HG03342 (cell line): ENCODE data around the gene UBE2G2.

ENCODE experiments used
- ATAC-seq: cut with Tn5 transposase; IDR thresholded peaks from one replicate; pipeline ENCODE4 v1.9.1; 2021; ENCODE audit warnings: mild to moderate bottlenecking, moderate library complexity; ENCODE audit not compliant: unreplicated experiment

UBE2G2 gene

DNA sequence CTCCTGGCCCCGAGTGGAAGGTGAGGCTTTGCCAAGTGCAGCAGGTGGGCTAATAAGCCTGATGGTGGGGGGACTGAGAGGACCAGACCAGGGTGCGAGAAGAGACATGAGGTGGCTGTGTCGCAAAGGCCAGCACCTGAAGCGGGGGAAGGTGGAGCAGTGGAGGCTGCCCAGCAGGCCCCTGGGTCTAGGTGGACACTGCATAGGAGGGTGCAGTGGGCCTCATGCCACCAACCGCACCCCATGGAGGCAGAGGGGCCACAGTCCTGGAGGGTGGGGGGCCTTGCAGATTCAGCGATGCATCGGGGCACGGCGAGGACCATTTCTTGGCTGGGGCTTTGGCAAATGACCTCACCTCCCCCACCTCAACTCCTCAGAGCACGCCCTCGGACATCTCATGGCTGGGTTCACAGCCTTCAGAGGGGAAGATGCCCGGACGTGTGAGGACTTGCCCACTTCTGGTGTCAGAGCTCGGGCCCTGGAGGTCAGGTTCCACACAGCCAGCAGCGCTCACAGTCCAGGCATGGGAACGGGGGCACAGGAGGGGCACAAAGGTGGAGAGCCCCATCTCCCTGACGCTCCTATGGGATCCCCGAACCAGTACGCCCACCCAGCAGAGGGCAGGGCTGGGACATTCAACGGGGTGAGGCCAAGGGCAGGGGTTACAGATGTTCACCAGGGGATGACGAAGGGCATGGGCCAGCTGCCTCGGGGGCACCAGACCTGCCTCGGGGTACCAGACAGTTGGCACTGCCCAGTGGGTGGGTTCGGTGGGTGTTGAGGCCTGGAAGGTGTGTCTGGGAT is 35.4 kb downstream of the UBE2G2 start:
- ATAC-seq: no peak

GRCh38 chr21:44765231-44766013 is 36.2 kb downstream of the UBE2G2 start:
- no peak for ATAC-seq

DNA sequence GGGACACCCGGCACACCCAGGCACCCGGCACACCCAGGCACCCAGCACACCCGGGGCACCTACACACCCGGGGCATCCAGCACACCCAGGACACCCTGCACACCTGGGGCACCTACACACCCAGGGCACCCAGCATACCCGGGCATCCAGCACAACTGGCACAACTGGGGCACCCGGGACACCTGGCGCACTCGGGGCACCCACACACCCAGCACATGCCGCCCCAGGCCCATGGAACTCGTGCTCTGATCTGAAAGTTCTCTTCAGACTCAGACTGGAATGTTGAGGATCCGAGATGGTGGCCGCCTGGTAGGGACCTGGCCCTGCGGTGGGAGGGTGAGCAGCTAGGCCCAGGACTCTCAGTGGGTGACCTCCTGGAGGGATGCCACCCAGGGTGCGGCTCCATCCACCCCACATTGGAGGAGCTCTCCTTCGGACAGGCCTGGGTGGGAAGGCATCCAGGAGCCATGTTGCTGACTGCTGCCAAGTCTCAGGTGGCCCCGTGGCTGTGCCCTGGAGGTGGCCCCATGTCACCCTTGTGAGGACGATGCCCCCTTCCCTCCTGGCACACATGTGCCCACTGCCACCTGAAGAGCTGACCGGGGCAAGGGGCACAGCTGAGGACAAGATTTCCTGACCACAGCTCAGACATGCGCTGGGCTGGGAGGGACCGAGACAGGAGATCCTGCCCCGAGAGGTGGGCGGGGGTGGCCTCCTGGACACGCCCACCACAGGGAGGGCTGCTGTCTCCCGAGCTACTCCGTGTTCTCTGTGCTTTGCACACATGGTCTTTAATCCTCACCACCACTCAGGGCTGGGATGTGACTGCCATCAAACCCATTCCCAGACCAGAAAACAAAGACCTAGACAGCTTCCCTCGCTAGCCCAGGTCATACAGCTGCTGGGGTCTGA is 37.0 kb downstream of the UBE2G2 start:
- ATAC-seq: no peak

DNA sequence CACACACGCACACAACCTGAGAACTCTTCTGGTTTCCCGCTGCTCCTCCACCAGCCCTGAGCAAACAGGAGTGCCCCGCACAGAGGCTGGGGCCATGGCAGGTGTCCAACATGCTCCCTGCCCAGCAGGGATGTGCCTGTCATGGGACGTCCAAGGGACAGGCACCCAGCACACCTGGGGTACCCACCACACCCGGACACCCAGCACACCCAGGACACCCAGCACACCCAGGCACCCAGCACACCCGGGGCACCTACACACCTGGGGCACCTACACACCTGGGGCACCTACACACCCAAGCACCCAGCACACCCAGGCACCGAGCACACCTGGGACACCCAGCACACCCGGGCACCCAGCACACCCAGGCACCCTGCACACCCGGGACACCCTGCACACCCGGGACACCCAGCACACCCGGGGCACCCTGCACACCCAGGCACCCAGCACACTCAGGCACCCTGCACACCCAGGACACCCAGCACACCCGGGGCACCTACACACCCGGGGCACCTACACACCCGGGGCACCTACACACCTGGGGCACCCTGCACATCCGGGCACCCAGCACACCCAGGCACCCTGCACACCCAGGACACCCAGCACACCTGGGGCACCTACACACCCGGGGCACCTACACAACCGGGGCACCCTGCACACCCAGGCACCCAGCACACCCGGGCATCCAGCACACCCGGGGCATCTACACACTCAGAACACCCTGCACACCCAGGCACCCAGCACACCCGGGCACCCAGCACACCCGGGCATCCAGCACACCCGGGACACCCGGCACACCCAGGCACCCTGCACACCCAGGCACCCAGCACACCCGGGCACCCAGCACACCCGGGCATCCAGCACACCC is 37.9 kb downstream of the UBE2G2 start:
- no peak for ATAC-seq

DNA sequence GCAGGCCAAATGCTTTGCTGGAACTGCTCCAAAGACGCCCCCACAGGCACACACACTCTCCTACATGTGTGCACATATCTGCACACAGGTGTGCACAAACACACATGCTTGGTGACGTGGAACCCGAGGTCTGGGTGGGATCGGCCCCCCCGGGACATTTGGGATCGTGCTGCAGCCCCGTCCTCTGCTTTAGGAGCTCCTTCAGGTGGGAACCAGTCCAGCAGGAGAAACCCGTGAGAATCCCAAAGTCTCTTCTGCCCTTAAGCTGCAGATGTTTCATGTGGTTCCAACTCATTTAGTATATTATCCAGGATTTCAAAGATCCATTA is 38.6 kb downstream of the UBE2G2 start:
- ATAC-seq: no peak

DNA sequence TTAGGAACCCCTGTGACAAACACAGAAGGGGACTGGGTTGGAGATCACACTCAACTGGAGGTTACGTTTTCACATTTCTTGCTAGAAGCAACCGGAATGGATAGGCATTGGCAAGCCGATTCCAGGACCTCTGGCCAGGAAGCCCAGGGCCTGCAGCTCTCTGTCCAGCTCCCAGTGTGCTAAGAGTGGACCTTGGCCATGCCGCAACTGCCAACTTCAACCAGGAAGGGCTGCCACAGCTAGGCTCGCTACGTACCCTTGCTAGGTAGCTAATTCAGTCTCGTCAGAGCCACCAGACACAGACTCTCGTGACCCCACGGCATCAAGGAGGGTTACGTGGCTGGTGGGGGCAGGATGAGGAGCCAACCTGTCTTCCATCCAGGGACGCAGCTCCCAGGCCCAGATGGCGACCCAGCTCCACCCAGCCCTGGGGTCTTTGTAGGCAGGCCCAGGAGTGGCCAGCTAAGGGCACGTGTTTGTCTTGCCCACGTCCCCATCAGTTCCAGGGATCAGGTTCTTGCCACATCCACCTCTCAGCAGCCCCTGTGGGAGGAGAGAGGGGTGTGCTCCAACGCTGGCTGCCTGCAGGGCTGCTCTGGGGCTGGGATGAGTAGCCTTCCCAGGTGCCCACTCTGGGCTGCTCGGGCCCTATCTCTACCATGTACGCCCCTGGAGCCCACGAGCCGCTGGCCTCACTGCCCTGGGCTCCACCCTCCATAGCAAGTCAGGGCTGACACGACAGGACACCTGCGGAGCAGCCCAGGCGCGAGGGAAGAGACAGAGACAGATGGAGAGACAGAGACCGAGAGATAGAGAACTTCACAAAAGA is 39.2 kb downstream of the UBE2G2 start:
- no peak for ATAC-seq

DNA sequence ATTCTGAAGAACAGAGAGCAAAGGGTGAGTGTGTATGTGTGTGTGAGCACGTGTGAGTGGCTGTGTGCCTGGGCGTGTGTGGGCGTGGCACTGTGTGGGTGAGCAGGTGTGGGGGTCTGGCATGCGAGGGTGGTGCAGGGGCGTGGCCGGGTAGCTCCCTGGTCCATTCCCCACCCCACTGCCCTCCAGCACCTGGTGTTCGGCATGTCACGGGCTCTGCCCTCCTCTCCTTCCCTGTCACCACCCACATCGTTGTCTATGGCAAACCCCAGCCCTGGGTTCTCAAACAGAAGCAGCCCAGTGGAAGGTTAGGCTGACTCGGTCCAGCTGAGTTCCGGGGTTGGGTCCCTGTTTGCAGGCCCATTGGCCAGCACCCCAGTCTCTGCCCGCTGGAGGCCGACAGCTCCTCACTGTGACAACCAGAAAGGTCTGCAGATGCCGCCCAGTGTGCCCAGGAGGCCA is 39.8 kb downstream of the UBE2G2 start:
- ATAC-seq: no peak

DNA sequence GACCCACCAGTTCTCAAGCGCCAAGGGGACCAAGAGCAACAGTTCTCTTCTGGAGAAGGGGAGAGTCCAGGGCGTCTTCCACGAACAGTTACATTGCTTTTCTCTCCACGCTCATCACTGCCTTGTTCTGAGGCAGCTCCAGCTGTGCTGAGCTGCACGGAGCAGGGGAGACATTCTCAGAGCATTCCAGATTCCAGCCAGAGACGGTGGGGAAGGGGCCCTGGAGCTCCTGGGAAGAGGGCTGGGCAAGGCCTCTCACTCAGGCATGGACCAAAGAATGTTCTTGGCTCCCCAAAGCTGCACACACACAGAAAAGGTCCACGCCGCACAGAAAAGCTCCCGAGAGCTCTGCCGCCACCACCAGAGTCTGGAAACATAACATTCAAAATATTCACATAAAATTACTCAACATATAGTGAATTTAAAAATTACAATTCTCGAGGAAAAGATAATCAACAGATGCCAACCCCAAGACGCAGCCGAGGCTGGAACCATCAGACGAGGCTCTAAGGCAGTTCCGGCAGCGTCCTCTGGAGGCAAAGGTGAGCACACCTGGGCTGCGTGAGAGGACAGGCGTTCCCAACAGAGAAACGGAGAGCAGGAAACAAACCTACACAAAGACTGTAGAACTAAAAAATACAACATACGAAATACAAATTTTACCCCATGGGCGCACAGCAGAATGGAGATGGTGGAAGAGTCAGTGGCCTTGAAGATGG is 40.5 kb downstream of the UBE2G2 start:
- ATAC-seq: no peak

DNA sequence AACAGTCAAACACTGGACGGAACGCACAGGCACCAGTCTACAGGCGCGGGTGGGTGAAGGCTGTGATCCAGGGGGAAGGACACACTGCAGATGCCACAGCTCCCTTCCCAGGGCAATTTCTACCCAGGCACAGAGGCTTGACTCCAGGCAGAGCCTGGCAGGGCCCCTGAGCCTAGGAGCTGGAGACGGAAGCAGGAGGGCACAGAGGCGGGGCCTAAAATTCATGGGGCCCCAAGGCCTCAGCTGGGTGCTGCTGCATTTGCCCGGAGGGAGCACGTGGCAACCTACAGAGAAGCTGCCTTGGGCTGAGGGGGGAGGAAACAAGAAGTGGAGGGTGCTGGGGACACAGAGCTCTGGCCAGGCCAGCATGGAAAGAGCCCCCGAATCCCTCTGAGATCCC is 41.2 kb downstream of the UBE2G2 start:
- ATAC-seq: no peak

DNA sequence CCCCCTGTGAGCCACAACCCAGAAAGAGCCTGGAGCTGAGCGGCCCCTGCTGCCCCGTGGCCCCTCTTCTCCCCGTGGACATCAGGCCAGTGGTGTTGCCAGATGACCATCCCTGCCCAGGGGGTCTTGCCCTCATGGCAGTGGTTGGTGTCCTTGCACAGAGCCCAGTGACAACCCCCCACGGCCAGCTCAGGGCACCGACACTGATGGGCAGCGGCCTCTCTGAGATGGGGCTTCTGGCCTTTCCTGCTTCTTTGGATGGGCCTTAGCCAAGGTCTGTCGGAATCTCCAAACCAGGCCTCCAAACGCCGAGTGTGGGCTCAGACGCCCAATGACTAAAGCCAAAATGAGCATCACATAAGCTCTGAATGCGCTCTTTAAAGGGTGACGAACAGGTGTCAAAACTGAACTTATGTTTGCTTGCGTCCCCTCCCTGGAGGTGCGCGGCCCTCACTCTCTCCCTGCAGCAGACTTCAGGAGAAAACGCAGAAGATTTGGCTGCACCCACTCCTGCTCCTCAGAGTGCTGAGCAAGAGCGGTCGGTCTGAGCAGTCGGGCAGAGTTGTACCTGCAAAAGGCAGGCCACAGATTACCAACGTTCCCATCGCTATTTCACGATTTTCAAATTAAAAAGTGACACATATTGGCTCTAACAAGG is 41.9 kb downstream of the UBE2G2 start:
- ATAC-seq: no peak

GRCh38 chr21:44758781-44759627 is 42.6 kb downstream of the UBE2G2 start:
- no peak for ATAC-seq

DNA sequence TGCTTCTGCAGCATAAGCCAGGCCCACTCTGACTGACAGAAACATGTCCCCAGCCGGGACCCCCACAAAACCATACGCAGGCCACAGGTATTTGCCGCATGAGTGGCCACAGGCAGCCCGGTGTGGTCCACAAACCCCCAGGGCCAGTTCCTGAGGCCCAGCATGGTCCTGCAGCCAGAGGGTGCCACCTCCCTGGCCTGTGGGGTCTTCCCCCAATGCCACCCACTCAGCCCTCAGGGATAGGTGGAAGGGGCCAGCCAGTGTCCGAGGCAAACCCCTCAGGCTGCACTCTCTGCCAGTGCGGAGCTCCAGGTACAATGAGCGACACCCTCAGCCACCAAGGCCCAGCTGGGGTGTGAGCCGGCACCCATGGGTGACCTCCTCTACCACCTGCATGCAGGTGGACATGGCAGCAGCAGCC is 43.5 kb downstream of the UBE2G2 start:
- ATAC-seq: no peak

GRCh38 chr21:44757731-44758130 is 43.9 kb downstream of the UBE2G2 start:
- ATAC-seq: no peak

GRCh38 chr21:44756423-44757185 is 45.0 kb downstream of the UBE2G2 start:
- no peak for ATAC-seq

GRCh38 chr21:44755227-44755626 is 46.4 kb downstream of the UBE2G2 start:
- no peak for ATAC-seq

GRCh38 chr21:44753357-44753756 is 48.3 kb downstream of the UBE2G2 start:
- no peak for ATAC-seq
